NOMO-1 (cell line): ENCODE measurements around the gene RAPGEF2.
"Not testable (repeated sequence)": the region's sequence is repeated elsewhere in the genome, so short reads cannot be mapped to it uniquely, and the experiment has no call there.

Experiments
- DNase-seq, 2 experiments: peaks; one replicate each; lab custom pipeline; 2025; ENCODE audit not compliant: unreplicated experiment in 2 of 2; lab: John Stamatoyannopoulos, UW

RAPGEF2 gene

GRCh38 chr4:159358226-159358625 is 255.3 kb downstream of the RAPGEF2 start:
- DNase-seq, result no peak

- DNase-seq, result no peak
These were observed 257.7 kb downstream of the RAPGEF2 start for GRCh38 chr4:159360549-159360948.

DNA sequence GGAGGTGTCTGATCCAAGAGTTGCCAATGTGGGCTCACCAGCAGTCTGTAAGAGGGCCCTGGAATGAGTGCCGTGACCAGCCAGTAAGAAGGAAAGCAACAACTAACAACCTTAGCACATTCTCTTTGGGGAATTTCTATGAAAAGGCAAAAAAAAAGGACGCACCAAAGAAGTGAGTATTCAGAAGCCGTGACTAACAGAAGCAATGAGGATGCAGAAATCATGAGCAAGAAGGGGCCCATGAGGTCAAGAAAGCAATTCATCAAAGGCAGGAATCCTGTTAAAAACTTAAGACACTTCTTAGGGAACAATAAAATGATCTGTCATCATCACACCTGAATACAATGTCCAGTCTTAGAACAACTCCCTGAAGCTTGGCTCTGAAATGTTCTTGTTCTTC is 260.5 kb downstream of the RAPGEF2 start:
- no peak for DNase-seq

DNA sequence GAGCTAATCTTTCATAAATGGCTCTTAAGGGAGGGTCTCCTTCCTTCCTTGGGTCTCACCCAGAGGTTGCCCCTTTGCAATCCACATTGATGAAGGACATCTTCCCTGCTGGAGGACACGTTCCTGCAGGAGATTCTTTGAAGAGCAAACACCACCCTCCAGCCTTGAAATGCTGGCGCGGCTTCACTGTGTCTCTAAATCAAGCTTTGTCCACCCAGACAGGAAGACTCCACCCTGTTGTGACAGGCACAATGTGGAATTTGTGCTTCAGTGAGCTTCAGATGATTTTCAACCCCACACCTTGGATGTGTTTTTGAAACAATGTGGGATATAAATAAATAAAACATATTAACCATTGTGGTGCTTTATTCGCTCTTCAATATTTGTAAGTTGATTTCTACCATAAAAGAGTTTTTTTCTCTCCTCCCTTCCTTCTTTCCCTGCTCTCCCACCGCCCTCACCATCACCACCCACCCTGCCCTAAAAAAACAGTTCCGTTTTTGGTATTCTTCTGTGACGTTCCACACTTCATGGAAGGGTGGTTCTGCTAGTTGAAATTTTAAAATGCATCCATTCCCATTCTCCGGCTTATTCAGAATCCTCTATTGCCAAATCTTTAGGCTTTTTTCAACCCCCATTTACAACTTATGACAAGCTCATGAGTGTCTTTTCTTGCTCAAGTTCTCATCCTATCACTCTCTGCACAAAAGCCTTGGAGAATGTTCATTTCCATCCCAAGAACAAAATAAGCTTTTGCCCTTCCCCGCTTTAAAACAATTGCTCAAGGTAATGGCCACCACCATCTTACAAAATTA is 264.3 kb downstream of the RAPGEF2 start:
- DNase-seq, result peak in 1 of 2 experiments; percentile 22

- DNase-seq, result no peak
These were observed 264.9 kb downstream of the RAPGEF2 start for GRCh38 chr4:159367781-159368080.

- DNase-seq, result no peak
These were observed 265.4 kb downstream of the RAPGEF2 start for GRCh38 chr4:159368320-159368719.

- no peak for DNase-seq
These were observed 266.4 kb downstream of the RAPGEF2 start for GRCh38 chr4:159369256-159369655.

DNA sequence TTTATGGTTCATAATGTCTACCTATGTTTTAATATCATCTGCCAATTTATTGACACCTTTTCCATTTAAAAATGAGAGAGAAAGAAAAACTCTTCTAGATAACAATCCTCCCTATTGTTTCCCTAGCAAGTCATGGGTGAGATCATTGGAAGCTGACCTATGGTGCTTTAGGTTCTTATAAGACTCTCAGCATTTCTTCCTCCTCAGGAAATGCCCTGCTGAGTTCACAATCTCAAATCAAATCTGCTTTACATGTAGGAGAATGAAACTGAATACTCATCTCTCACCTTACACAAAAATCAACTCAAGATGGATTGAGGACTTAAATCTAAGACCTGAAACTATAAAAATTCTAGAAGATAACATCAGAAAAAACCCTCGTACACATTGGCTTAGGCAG is 267.4 kb downstream of the RAPGEF2 start:
- DNase-seq, result no peak

DNA sequence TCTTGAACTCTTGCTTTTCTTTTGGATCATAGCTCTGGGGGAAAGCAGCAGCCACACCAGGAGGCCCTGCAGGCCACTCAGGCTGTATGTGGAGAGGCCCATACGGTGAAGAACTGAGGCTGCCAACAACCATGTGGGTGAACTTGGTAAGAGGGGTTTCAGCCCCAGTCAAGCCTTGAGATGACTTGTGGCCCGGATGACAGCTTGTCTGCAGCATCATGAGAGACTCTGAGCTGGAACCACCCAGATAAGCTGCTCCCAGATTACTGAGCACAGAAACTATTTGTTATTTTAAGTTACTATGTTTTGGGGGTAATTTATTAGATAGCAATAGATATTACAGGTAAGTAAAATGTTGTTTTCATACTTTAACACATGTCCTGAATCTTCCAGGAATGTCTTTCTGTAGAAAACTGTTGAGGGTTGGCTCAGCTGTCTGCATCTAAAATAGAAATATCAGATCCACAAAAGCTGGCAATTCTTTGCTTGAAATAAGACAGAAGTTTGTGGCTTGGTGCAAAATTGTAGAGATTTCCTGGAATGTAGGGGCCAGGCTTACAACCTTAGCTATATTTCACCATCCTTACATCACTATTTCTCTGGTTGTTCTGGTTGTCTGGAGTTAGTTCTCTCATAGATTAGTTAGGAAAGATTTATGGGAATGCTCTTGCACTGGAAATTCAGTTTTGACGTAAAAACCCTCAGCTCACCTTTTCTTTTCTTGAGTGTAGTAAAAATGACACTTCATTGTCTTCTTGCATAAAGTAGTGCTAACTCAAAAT is 272.1 kb downstream of the RAPGEF2 start:
- DNase-seq, result no peak

GRCh38 chr4:159376289-159376688 is 273.4 kb downstream of the RAPGEF2 start:
- DNase-seq, result no peak

- no peak for DNase-seq
These were observed 275.3 kb downstream of the RAPGEF2 start for GRCh38 chr4:159378056-159378616.

- not testable (repeated sequence) for DNase-seq
These were observed 276.2 kb downstream of the RAPGEF2 start for GRCh38 chr4:159379064-159379463.

DNA sequence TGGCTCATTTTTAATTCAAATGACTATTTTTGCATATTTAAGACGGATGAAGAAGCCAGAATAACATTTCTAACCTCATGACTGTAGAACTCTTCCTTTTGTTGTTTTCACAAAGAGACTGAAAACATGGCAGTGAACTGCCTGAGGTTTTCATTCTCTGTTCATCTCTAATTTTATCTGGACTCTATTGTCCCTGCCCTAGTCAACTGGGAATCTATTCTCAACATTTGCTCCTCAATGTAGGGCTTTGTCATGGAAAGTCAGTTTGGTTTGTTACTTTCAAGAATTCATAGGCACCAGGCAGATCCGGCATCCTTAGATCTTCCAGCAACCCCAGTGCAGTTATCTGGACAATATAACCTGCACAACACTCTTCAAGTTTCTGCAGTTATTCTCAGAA is 277.0 kb downstream of the RAPGEF2 start:
- no peak for DNase-seq

DNA sequence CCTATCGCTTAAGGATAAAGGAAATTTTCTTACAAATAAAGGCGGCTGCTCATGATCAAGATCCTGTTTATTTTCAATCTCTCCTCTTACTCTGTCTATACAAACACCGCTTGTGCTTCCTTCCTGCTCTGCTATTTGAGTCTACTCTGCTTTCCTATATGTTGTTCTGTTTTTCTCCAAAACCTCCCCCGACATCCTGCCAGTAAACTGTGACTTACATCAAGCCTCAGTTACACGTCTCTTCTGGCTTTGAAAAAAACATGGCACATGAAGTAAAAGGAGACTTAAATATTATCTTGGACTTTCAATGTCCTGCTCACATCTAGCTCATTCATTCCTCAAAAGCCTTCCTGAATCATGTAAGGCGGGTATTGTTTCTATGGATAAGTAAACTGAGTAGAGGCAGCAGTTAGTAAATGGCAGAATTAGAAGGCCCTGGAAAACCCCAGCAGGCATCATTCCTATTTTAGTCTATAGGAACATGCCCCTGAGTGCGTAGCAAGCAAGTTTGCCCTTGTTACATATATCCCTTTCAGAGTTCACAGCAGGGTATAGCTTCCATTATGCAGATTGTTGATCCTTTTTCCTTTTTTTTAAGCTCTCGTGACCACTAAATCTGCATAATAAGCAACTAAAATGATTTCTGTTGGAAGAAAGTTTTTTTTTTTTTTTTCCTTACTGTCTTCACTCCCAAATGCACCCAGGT is 280.1 kb downstream of the RAPGEF2 start:
- DNase-seq, result no peak

- no peak for DNase-seq
These were observed 280.7 kb downstream of the RAPGEF2 start for GRCh38 chr4:159383562-159383931.

DNA sequence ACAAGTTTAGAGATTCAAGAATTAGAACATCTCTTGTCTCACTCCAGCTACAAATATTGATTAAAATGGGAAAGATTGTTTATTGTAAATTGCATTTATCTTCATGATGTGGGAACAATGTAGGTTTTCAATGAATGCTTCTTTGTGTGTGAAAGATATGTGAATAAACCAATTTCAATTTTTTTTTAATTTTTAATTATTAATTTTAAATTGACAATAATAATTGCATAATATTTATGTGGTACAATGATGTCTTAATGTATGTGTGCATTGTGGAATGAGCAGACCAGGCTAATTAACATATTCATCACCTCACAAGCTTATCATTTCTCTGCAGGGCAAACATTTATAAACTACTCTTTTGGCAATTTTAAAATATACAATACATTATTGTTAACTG is 281.1 kb downstream of the RAPGEF2 start:
- DNase-seq, result no peak

GRCh38 chr4:159384632-159385031 is 281.8 kb downstream of the RAPGEF2 start:
- DNase-seq, result no peak

DNA sequence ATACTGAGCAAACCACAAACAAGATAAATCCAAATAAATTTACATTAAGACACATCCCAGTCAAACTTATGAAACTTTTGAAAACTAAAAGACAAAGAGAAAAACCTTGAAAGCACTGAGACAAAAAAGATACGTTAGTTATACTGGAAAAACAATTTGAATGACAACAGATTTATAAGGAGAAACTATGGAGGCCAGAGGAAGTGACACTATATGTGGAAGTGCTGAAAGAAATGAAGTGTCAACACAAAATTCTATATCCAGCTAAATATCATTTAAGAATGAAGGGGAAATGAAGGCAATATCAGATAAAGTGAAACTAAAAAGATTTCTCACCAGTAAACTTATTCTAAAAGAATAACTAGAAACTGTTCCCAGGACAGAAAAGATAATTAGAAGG is 283.7 kb downstream of the RAPGEF2 start:
- DNase-seq, result no peak

DNA sequence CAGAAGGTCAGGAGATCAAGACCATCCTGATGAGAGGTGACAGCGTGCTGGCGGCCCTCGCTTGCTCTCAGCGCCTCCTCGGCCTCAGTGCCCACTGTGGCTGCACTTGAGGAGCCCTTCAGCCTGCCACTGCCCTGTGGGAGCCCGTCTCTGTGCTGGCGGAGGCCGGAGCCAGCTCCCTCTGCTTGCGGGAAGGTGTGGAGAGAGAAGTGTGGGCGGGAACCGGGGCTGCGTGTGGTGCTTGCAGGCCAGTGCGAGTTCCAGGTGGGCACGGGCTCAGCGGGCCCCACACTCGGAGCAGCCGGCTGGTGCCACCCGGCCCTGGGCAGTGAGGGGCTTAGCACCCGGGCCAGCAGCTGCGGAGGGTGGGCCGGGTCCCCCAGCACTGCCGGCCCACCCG is 286.9 kb downstream of the RAPGEF2 start:
- no peak for DNase-seq

DNA sequence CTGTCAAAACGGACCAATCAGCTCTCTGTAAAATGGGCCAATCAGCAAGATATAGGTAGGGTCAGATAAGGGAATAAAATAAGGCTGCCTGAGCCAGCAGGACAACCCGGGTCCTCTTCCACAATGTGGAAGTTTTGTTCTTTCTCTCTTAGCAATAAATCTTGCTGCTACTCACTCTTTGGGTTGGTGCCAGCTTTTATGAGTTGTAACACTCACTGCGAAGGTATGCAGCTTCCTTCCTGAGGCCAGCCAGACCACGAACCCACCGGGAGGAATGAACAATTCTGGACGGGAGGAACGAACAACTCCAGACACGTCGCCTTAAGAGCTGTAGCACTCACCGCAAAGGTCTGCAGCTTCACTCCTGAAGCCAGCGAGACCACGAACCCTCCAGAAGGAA is 287.8 kb downstream of the RAPGEF2 start:
- no peak for DNase-seq

DNA sequence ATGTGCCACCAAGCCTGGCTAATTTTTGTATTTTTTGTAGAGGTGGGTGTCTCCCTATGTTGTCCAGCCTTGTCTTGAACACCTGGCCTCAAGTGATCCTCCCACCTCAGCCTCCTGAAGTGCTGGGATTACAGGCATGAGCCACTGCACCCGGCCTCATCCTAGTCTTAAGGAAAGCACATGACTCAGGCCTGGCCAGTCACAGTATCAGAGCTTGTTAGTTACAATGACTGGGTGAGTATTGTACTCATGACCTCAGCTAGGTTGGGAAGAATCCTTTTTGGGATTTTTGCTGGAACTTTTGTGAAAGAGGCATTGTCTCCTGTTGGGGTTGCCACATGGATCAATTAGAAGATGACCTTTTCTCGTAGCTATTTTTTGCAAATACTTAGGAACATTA is 292.8 kb downstream of the RAPGEF2 start:
- DNase-seq, result no peak
